Neutrophil (primary cell): ENCODE results near the gene XKR8.
A peak's percentile ranks its signal among the peaks of the same experiment; 100 is the strongest.
"Not testable (repeated sequence)": the region's sequence is repeated elsewhere in the genome, so short reads cannot be mapped to it uniquely, and the experiment has no call there.

ENCODE experiments used
- H3K27ac ChIP-seq: fragments of 200-600 bp; sonication (generic); 2 replicates; pipeline ENCODE4 v1.5.1; 2016; ENCODE audit warnings: mild to moderate bottlenecking, moderate library complexity
- H3K27me3 ChIP-seq: fragments of 200-600 bp; sonication (generic); 2 replicates; pipeline ENCODE4 v1.6.0; 2016; ENCODE audit warnings: mild to moderate bottlenecking
- H3K36me3 ChIP-seq: fragments of 200-600 bp; sonication (generic); 2 replicates; pipeline ENCODE4 v1.5.1; 2017
- H3K4me1 ChIP-seq, 2 experiments: fragments of 200-600 bp in 1 of 2; sonication (generic) in 1 of 2; 1 replicate in 1 of 2; 2 replicates in 1 of 2; pipeline versions ENCODE4 v1.5.1 to v1.6.1; 2013 to 2016; ENCODE audit warnings: low read depth in 1 of 2, low read length in 1 of 2, mild to moderate bottlenecking in 1 of 2, moderate library complexity in 1 of 2; ENCODE audit not compliant: control insufficient read depth in 1 of 2, insufficient read depth in 1 of 2
- H3K4me3 ChIP-seq, 2 experiments: fragments of 200-600 bp in 1 of 2; sonication (generic) in 1 of 2; 1 replicate in 1 of 2; 2 replicates in 1 of 2; pipeline ENCODE4 v1.5.1; 2013 to 2016; ENCODE audit warnings: low read depth in 1 of 2, low read length in 1 of 2, mild to moderate bottlenecking in 1 of 2, moderate library complexity in 1 of 2
- H3K9me3 ChIP-seq: fragments of 200-600 bp; sonication (generic); 2 replicates; pipeline ENCODE4 v1.5.1; 2016
- TF ChIP-seq, protein P1 (sequence below): fragments of 200-600 bp; sonication (generic); IDR thresholded peaks from 2 replicates; pipeline ENCODE4 v1.5.1; 2016; ENCODE audit warnings: antibody characterized with exemption

The XKR8 gene

DNA sequence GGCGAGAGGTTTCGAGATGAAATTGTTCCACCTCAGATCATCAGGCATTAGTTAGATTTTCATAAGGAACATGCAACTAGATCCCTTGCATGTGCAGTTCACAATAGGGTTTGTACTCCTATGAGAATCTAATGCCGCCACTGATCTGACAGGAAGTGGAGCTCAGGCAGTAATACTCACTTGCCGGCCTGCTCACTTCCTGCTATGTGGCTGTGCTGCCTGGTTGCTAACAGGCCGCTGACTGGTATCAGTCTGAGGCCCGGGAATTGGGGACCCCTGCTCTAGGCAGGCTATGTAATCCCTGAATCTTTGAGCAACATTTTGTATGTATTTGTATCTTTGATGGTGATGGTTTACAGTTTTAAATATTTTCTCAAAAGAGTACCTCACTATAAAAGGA, 32.5 kb downstream of the XKR8 start:
- peak overlapping the region; percentile 74 for H3K27ac ChIP-seq
- peaks cover 50% of the 10 kb centered on the region for H3K36me3 ChIP-seq

DNA sequence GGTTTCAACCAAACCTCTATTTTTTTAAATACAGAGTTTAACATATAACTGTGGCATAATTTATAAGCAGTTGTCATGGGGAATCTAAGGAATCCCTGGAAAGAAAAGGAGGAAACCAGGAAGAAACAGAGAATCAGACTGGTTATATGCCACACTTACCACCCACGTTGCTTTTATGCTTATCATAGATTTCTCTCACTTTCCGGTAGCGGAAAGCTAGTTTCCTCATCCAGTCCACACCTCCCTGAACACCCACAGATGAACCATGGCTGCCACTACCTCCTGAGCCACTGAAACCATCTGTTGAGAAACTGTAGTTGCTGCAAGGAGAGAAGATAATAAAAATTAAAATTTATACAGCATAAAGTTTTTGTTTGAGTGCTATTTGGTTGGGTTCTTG, 33.5 kb downstream of the XKR8 start:
- Histone ChIP-seq H3K27ac (peak overlapping the region; percentile 74), H3K4me1 (peaks cover 32 to 34% of the 10 kb centered on the region in 2 experiments), H3K27me3 (no peaks in the 10 kb centered on the region), H3K4me3 (no peak overlapping the region), H3K9me3 (no peaks in the 10 kb centered on the region), H3K36me3 (peaks cover 50% of the 10 kb centered on the region)
- TF ChIP-seq, protein P1, sequence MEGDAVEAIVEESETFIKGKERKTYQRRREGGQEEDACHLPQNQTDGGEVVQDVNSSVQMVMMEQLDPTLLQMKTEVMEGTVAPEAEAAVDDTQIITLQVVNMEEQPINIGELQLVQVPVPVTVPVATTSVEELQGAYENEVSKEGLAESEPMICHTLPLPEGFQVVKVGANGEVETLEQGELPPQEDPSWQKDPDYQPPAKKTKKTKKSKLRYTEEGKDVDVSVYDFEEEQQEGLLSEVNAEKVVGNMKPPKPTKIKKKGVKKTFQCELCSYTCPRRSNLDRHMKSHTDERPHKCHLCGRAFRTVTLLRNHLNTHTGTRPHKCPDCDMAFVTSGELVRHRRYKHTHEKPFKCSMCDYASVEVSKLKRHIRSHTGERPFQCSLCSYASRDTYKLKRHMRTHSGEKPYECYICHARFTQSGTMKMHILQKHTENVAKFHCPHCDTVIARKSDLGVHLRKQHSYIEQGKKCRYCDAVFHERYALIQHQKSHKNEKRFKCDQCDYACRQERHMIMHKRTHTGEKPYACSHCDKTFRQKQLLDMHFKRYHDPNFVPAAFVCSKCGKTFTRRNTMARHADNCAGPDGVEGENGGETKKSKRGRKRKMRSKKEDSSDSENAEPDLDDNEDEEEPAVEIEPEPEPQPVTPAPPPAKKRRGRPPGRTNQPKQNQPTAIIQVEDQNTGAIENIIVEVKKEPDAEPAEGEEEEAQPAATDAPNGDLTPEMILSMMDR = no peak

More for the DNA sequence above, 32.5 kb downstream of the XKR8 start:
- TF ChIP-seq, protein P1 = no peak
- H3K9me3 ChIP-seq = no peaks in the 10 kb centered on the region
- peaks cover 32 to 34% of the 10 kb centered on the region in 2 experiments for H3K4me1 ChIP-seq
- no peaks in the 10 kb centered on the region for H3K27me3 ChIP-seq
- no peak overlapping the region for H3K4me3 ChIP-seq

DNA sequence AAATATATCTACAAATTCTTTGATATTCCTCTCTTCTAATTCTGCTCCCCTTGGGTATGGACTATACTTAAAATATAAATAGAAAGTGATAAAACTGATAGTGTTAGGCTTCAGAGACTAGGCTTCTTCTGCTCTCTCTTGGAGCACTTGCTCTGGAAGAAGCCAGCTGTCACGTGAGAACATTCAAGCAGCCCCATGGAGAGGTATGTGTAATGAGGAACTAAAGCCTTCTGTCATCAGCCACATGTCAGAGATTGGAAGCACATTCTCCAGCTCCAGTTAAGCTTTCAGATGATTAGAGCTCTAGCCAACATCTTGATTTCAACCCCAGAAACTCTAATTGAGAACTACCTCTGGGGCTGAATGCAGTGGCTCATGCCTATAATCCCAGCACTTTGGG, 34.3 kb downstream of the XKR8 start:
- peaks cover 50% of the 10 kb centered on the region for H3K36me3 ChIP-seq
- no peaks in the 10 kb centered on the region for H3K9me3 ChIP-seq
- no peaks in the 10 kb centered on the region for H3K27me3 ChIP-seq
- no peak overlapping the region for H3K4me3 ChIP-seq
- H3K4me1 ChIP-seq = peaks cover 32 to 34% of the 10 kb centered on the region in 2 experiments
- TF ChIP-seq, protein P1 = no peak
- peak overlapping the region; percentile 74 for H3K27ac ChIP-seq

DNA sequence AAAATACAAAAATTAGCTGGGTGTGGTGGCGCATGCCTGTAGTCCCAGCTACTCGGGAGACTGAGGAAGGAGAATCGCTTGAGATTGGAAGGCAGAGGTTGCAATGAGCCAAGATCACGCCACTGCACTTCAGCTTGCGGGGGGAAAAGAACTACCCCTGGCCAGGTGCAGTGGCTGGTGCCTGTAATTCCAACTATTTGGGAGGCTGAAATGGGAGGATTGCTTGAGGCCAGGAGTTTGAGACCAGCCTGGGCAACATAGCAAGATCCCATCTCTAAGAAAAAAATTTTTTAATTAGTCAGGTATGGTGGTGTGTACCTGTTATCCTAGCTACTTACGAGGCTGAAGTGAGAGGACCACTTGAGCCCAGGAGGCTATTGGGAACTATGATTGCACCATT, 34.8 kb downstream of the XKR8 start:
- Histone ChIP-seq H3K27ac (peak overlapping the region; percentile 74), H3K36me3 (peaks cover 50% of the 10 kb centered on the region), H3K4me1 (peaks cover 32 to 34% of the 10 kb centered on the region in 2 experiments)
- not testable (repeated sequence) for H3K27me3 ChIP-seq, H3K4me3 ChIP-seq, H3K9me3 ChIP-seq

DNA sequence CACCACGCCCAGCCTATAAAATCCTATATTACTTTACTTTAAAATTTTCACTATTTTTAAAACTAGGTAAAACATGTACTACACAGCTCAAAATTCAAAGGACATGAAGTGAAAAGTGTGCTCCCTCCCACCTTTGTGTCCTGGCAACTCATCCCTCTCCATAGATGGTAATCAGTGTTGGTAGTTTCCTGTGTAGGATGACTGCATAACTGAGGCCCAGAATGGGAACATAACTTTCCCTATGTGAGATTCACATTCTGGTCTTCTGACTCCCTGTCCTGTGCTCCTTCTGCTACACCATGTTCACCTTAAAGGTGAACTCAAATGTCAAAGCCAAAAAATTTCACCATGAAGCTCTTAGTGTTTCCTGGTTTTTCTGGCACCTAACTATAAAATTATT, 39.3 kb downstream of the XKR8 start:
- Histone ChIP-seq H3K4me1 (peaks cover 9 to 11% of the 10 kb centered on the region in 2 experiments), H3K9me3 (no peaks in the 10 kb centered on the region), H3K27me3 (no peaks in the 10 kb centered on the region), H3K36me3 (peaks cover 71% of the 10 kb centered on the region), H3K27ac (no peak overlapping the region), H3K4me3 (no peak overlapping the region)
- TF ChIP-seq, protein P1 = no peak

DNA sequence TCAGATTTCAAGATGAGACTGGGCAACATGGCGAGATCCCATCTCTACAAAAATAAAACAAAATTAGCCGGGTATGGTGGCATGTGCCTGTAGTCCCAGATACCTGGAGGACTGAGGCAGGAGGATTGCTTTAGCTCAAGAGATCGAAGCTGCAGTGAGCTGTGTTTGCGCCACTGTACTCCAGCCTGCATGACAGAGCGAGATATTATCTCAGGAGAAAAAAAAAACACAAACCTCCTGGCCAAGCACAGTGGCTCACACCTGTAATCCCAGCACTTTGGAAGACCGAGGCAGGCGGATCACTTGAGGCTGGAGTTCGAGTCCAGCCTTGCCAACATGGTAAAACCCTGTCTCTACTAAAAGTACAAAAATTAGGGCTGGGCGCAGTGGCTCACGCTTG, 42.8 kb downstream of the XKR8 start:
- no peaks in the 10 kb centered on the region for H3K27me3 ChIP-seq
- H3K4me1 ChIP-seq = no peaks in the 10 kb centered on the region
- TF ChIP-seq, protein P1 = no peak
- H3K4me3 ChIP-seq = no peak overlapping the region
- H3K36me3 ChIP-seq = peaks cover 66% of the 10 kb centered on the region
- no peaks in the 10 kb centered on the region for H3K9me3 ChIP-seq
- no peak overlapping the region for H3K27ac ChIP-seq

DNA sequence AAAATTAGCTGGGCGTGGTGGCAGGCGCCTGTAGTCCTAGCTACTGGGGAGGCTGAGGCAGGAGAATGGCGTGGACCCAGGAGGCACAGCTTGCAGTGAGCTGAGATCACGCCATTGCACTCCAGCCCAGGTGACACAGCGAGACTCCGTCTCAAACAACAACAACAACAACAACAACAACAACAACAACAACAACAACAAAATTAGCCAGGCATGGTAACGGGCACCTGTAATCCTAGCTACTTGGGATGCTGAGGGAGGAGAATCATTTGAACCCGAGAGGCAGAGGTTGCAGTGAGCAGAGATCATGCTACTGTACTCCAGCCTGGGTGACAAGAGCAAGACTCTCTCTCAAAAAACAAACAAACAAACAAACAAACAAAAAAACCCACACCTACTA, 43.3 kb downstream of the XKR8 start:
- not testable (repeated sequence) for H3K27ac ChIP-seq, H3K27me3 ChIP-seq, H3K4me1 ChIP-seq, H3K9me3 ChIP-seq, H3K4me3 ChIP-seq
- peaks cover 60% of the 10 kb centered on the region for H3K36me3 ChIP-seq
